GM12873 (cell line): ENCODE data around the gene EPN3.
A peak's percentile ranks its signal among the peaks of the same experiment; 100 is the strongest.

ENCODE experiments used
- CTCF ChIP-seq: IDR thresholded peaks from 2 replicates; pipeline ENCODE4 v1.5.1; 2012; ENCODE audit warnings: low read depth, mild to moderate bottlenecking, moderate library complexity, low read length, control low read depth; ENCODE audit not compliant: insufficient read depth; ENCODE audit errors: missing control alignments

EPN3 gene

GRCh38 chr17:50493744-50494143 lies 38.8 kb upstream of the EPN3 start:
- no peak for TF ChIP-seq CTCF

- TF ChIP-seq CTCF: no peak
Observed at GRCh38 chr17:50495217-50495823, 37.2 kb upstream of the EPN3 start.

GRCh38 chr17:50495918-50496317 lies 36.6 kb upstream of the EPN3 start:
- no peak for TF ChIP-seq CTCF

GRCh38 chr17:50498021-50498874 lies 34.3 kb upstream of the EPN3 start:
- TF ChIP-seq CTCF: no peak

GRCh38 chr17:50499270-50499669 lies 33.3 kb upstream of the EPN3 start:
- no peak for TF ChIP-seq CTCF

GRCh38 chr17:50499721-50500120 lies 32.8 kb upstream of the EPN3 start:
- no peak for TF ChIP-seq CTCF

- TF ChIP-seq CTCF: peak; percentile 33
Observed at GRCh38 chr17:50501054-50501453, 31.5 kb upstream of the EPN3 start.
